Neuronal stem cell (in vitro differentiated cells): ENCODE results near the gene LDLRAD3.

Source experiments
- DNase-seq: peaks from one replicate; pipeline ENCODE4 v3.0.0-alpha.2; 2013; ENCODE audit warnings: low spot score
- H2AFZ ChIP-seq: one replicate; pipeline ENCODE4 v1.6.1; 2013; ENCODE audit warnings: mild to moderate bottlenecking, low read length, inconsistent platforms
- H2AK5ac ChIP-seq: 2 replicates; pipeline ENCODE4 v1.6.1; 2013; ENCODE audit warnings: low read depth, mild to moderate bottlenecking, inconsistent platforms, low read length, moderate library complexity, mixed read lengths
- H2BK120ac ChIP-seq: 2 replicates; pipeline ENCODE4 v1.6.1; 2013; ENCODE audit warnings: low read depth, mild to moderate bottlenecking, inconsistent platforms, low read length, moderate library complexity, mixed read lengths
- H2BK12ac ChIP-seq: one replicate; pipeline ENCODE4 v1.6.1; 2013; ENCODE audit warnings: low read length, inconsistent platforms
- H2BK15ac ChIP-seq: 2 replicates; pipeline ENCODE4 v1.6.1; 2013; ENCODE audit warnings: mild to moderate bottlenecking, low read length, inconsistent platforms, mixed read lengths
- H2BK5ac ChIP-seq: one replicate; pipeline ENCODE4 v1.6.1; 2013; ENCODE audit warnings: inconsistent platforms, mild to moderate bottlenecking, low read length, moderate library complexity
- H3K14ac ChIP-seq: one replicate; pipeline ENCODE4 v1.6.1; 2013; ENCODE audit warnings: low read length, inconsistent platforms
- H3K18ac ChIP-seq: 2 replicates; pipeline ENCODE4 v1.6.1; 2013; ENCODE audit warnings: low read length, inconsistent platforms
- H3K23ac ChIP-seq: 2 replicates; pipeline ENCODE4 v1.6.1; 2013; ENCODE audit warnings: low read depth, mild to moderate bottlenecking, mixed read lengths, low read length, inconsistent platforms; ENCODE audit not compliant: poor library complexity
- H3K27ac ChIP-seq: replicated peaks from 3 replicates; pipeline ENCODE4 v1.5.1; 2013; ENCODE audit warnings: low read length, inconsistent platforms
- H3K27me3 ChIP-seq, 3 experiments: 2 replicates each; pipeline ENCODE4 v1.6.1; 2013; ENCODE audit warnings: low read length in 3 of 3, mild to moderate bottlenecking in 2 of 3, inconsistent platforms in 1 of 3, low read depth in 1 of 3, mixed read lengths in 1 of 3, moderate library complexity in 1 of 3; ENCODE audit not compliant: control insufficient read depth in 3 of 3, insufficient read depth in 3 of 3
- H3K36me3 ChIP-seq, 2 donors: replicated peaks in 1 of 2; 2 replicates each; pipeline ENCODE4 v1.6.1; 2013; ENCODE audit warnings: low read length in 2 of 2; ENCODE audit not compliant: control insufficient read depth in 2 of 2, insufficient read depth in 2 of 2
- H3K4ac ChIP-seq: 2 replicates; pipeline ENCODE4 v1.6.1; 2013; ENCODE audit warnings: inconsistent platforms, mild to moderate bottlenecking, low read length, moderate library complexity
- H3K4me1 ChIP-seq, 2 donors: 1 replicate in 1 of 2; 2 replicates in 1 of 2; pipeline ENCODE4 v1.6.1; 2013; ENCODE audit warnings: low read length in 2 of 2, low read depth in 1 of 2; ENCODE audit not compliant: control insufficient read depth in 2 of 2, insufficient read depth in 1 of 2
- H3K4me2 ChIP-seq: one replicate; pipeline ENCODE4 v1.6.1; 2013; ENCODE audit warnings: mild to moderate bottlenecking, low read length, inconsistent platforms; ENCODE audit not compliant: insufficient read depth, poor library complexity, severe bottlenecking
- H3K4me3 ChIP-seq, 2 donors: 2 replicates each; pipeline ENCODE4 v1.5.1; 2013; ENCODE audit warnings: low read length in 2 of 2, mild to moderate bottlenecking in 2 of 2, inconsistent platforms in 1 of 2, moderate library complexity in 1 of 2
- H3K79me1 ChIP-seq: one replicate; pipeline ENCODE4 v1.6.1; 2013; ENCODE audit warnings: low read depth, mild to moderate bottlenecking, inconsistent platforms, low read length, moderate library complexity
- H3K9ac ChIP-seq: one replicate; pipeline ENCODE4 v1.6.1; 2013; ENCODE audit warnings: mild to moderate bottlenecking, low read depth, low read length, inconsistent platforms; ENCODE audit not compliant: poor library complexity
- H3K9me3 ChIP-seq, 2 donors: replicated peaks in 1 of 2; 2 replicates each; pipeline versions ENCODE3 to v1.6.1; 2013; ENCODE audit warnings: low read length in 2 of 2, mild to moderate bottlenecking in 2 of 2, inconsistent platforms in 1 of 2, low read depth in 1 of 2, mixed read lengths in 1 of 2, moderate library complexity in 1 of 2; ENCODE audit not compliant: control insufficient read depth in 2 of 2, insufficient read depth in 1 of 2
- H4K8ac ChIP-seq: one replicate; pipeline ENCODE4 v1.6.1; 2013; ENCODE audit warnings: low read depth, mild to moderate bottlenecking, inconsistent platforms, low read length, moderate library complexity
- H4K91ac ChIP-seq: one replicate; pipeline ENCODE4 v1.6.1; 2013; ENCODE audit warnings: low read length, low read depth, mild to moderate bottlenecking, inconsistent platforms; ENCODE audit not compliant: poor library complexity
- WGBS, 2 donors: extraction: QIAGEN DNeasy Blood & Tissue Kit; methylation state at CpG; one replicate each; pipeline ENCODE4 v1.1.7; 2013; ENCODE audit warnings: missing lambda C conversion rate in 2 of 2, mixed read lengths in 1 of 2; ENCODE audit not compliant: insufficient read length in 2 of 2, insufficient replicate concordance in 1 of 2; ENCODE audit errors: extremely low coverage in 2 of 2; 5-methylcytosine and 5-hydroxymethylcytosine counted together

Gene LDLRAD3

GRCh38 chr11:36268337-36268985, 324.6 kb downstream of the LDLRAD3 start:
- no peak overlapping the region for H2BK15ac ChIP-seq
- H3K79me1 ChIP-seq, result no peaks in the 10 kb centered on the region
- H3K18ac ChIP-seq, result no peak overlapping the region
- no peak overlapping the region for H2BK5ac ChIP-seq
- H3K14ac ChIP-seq, result no peak overlapping the region
- peaks cover 0 to 27% of the 10 kb centered on the region in 2 donors for H3K9me3 ChIP-seq
- no CpG with 5 or more reads among the region's 8 CpGs for WGBS, 2 donors
- no peak overlapping the region for H4K8ac ChIP-seq
- H4K91ac ChIP-seq, result no peak overlapping the region
- H3K4me1 ChIP-seq, result peaks cover 5 to 8% of the 10 kb centered on the region in 2 donors
- no peak overlapping the region for H2BK12ac ChIP-seq
- H3K36me3 ChIP-seq, result peaks cover 0 to 29% of the 10 kb centered on the region in 2 donors
- H3K27me3 ChIP-seq, result no peaks in the 10 kb centered on the region
- H3K4ac ChIP-seq, result no peak overlapping the region
- no peak overlapping the region for H3K4me3 ChIP-seq
- H2AK5ac ChIP-seq, result no peak overlapping the region
- DNase-seq, result no peak
- H3K27ac ChIP-seq, result no peak overlapping the region
- H3K23ac ChIP-seq, result no peak overlapping the region
- no peak overlapping the region for H3K9ac ChIP-seq
- H3K4me2 ChIP-seq, result no peak overlapping the region
- no peak overlapping the region for H2BK120ac ChIP-seq
- H2AFZ ChIP-seq, result no peak overlapping the region

- no peak overlapping the region for H4K8ac ChIP-seq
- H3K4me3 ChIP-seq, result no peak overlapping the region
- H2AK5ac ChIP-seq, result no peak overlapping the region
- H3K9me3 ChIP-seq, result peaks cover 0 to 33% of the 10 kb centered on the region in 2 donors
- no peak overlapping the region for H2BK5ac ChIP-seq
- no CpG with 5 or more reads among the region's 9 CpGs for WGBS, 2 donors
- H3K36me3 ChIP-seq, result peaks cover 0 to 41% of the 10 kb centered on the region in 2 donors
- H2BK120ac ChIP-seq, result no peak overlapping the region
- no peak overlapping the region for H3K4ac ChIP-seq
- H3K27ac ChIP-seq, result no peak overlapping the region
- no peak overlapping the region for H4K91ac ChIP-seq
- H2BK15ac ChIP-seq, result no peak overlapping the region
- H3K79me1 ChIP-seq, result no peaks in the 10 kb centered on the region
- H3K9ac ChIP-seq, result no peak overlapping the region
- no peak for DNase-seq
- peaks cover 4 to 7% of the 10 kb centered on the region in 2 donors for H3K4me1 ChIP-seq
- no peak overlapping the region for H2AFZ ChIP-seq
- no peak overlapping the region for H3K23ac ChIP-seq
- H3K27me3 ChIP-seq, result no peaks in the 10 kb centered on the region
- no peak overlapping the region for H3K4me2 ChIP-seq
- H3K14ac ChIP-seq, result no peak overlapping the region
- H2BK12ac ChIP-seq, result no peak overlapping the region
- no peak overlapping the region for H3K18ac ChIP-seq
Measured at GRCh38 chr11:36270701-36271100, 326.8 kb downstream of the LDLRAD3 start.

GRCh38 chr11:36271794-36272407, 328.0 kb downstream of the LDLRAD3 start:
- Histone ChIP-seq H3K4me3 (no peak overlapping the region), H3K14ac (no peak overlapping the region), H3K4me1 (peaks cover 2 to 5% of the 10 kb centered on the region in 2 donors), H3K23ac (no peak overlapping the region), H3K9me3 (peaks cover 0 to 33% of the 10 kb centered on the region in 2 donors), H2AFZ (no peak overlapping the region), H3K18ac (no peak overlapping the region), H3K27me3 (no peaks in the 10 kb centered on the region), H2BK5ac (no peak overlapping the region), H3K36me3 (peaks cover 0 to 50% of the 10 kb centered on the region in 2 donors), H4K91ac (no peak overlapping the region), H2BK120ac (no peak overlapping the region), H2BK15ac (no peak overlapping the region), H3K27ac (no peak overlapping the region), H2AK5ac (no peak overlapping the region), H4K8ac (peak overlapping the region; percentile 52), H3K9ac (no peak overlapping the region), H3K4ac (no peak overlapping the region), H3K79me1 (no peaks in the 10 kb centered on the region), H3K4me2 (no peak overlapping the region), H2BK12ac (no peak overlapping the region)
- WGBS, 2 donors, result no CpG with 5 or more reads among the region's 5 CpGs
- DNase-seq, result no peak

GRCh38 chr11:36273110-36273509, 329.2 kb downstream of the LDLRAD3 start:
- Histone ChIP-seq H2BK120ac (no peak overlapping the region), H2BK12ac (no peak overlapping the region), H3K4me2 (no peak overlapping the region), H3K4me1 (peaks cover 2 to 10% of the 10 kb centered on the region in 2 donors), H2AFZ (no peak overlapping the region), H3K4me3 (no peak overlapping the region), H3K79me1 (no peaks in the 10 kb centered on the region), H3K27ac (no peak overlapping the region), H3K14ac (no peak overlapping the region), H4K91ac (no peak overlapping the region), H2BK5ac (no peak overlapping the region), H3K18ac (no peak overlapping the region), H4K8ac (no peak overlapping the region), H2BK15ac (no peak overlapping the region), H2AK5ac (no peak overlapping the region), H3K9ac (no peak overlapping the region), H3K4ac (no peak overlapping the region), H3K36me3 (peaks cover 0 to 54% of the 10 kb centered on the region in 2 donors), H3K9me3 (peaks cover 0 to 33% of the 10 kb centered on the region in 2 donors), H3K27me3 (no peaks in the 10 kb centered on the region), H3K23ac (no peak overlapping the region)
- WGBS, 2 donors, result no CpG with 5 or more reads among the region's 3 CpGs
- DNase-seq, result no peak
